Measurements from ENCODE around the gene SLC7A4.

DNA sequence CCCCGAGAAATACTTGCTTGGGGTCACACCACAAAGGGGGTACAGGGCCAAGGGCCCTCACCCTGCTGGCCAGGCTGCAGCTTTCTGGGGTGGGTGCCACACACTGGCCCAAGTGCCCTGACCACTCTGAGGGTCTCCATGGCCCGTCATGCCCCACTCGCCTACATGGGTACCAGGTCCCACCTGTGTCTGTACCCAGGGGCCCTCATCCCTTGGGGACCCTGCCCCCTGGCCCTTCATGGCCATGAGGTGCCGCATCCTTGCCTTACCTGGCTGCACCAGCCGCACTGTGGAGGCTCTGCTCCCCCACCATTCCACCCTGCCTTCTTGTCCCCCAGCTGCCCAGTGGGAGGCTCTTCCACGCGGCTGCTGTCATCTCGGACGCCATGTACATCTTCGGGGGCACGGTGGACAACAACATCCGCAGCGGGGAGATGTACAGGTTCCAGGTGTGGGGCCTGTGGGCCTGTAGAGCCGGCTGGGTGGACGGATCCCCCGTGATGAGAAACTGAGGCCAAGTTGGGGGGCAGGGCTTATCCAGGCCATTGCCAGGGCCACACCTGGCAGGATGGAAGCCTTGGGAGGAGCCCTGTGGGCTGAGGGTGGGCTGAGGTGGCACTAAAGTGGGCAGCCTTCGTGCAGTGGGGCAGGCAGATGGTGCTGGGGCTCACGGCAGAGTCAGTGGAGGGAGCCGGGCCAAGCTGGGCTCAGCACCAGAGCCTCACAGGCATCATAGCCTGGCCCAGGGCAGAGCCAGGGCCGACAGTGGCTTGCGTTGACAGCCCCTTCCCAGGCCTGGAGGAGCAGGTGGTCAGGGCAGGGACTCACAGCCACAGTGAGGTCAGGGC, 39.7 kb downstream of the SLC7A4 start:
- TF ChIP-seq EZH2 (IDR thresholded peaks at IDR 0.05) (no peak), POLR2AphosphoS5 (IDR thresholded peaks at IDR 0.05; ENCODE audit: borderline replicate concordance, low read depth, low read length) (no peak)

Measured in SK-N-MC (cell line).